Loucy (cell line): ENCODE data around the gene CROCC2.

ENCODE experiments used
- H2AFZ ChIP-seq: fragments of 200-600 bp; sonication (generic); 2 replicates; pipeline ENCODE4 v1.6.0; 2016; ENCODE audit warnings: antibody characterized with exemption, mild to moderate bottlenecking, low read length, moderate library complexity
- H3F3A ChIP-seq: fragments of 200-600 bp; 2 replicates; pipeline ENCODE4 v1.6.0; 2016; ENCODE audit warnings: antibody characterized with exemption, low read depth, mild to moderate bottlenecking
- H3K27me3 ChIP-seq: fragments of 200-600 bp; sonication (generic); 2 replicates; pipeline ENCODE4 v1.6.1; 2014; ENCODE audit warnings: low read length, mild to moderate bottlenecking; ENCODE audit not compliant: insufficient read depth, poor library complexity, severe bottlenecking
- H3K36me3 ChIP-seq: fragments of 200-600 bp; sonication (generic); 2 replicates; pipeline ENCODE4 v1.6.1; 2016; ENCODE audit warnings: low read length; ENCODE audit not compliant: insufficient read depth
- H3K4me1 ChIP-seq: fragments of 200-600 bp; sonication (generic); 2 replicates; pipeline ENCODE4 v1.5.1; 2014; ENCODE audit warnings: low read length, mild to moderate bottlenecking; ENCODE audit not compliant: insufficient read depth, poor library complexity, severe bottlenecking
- H3K4me2 ChIP-seq: fragments of 200-600 bp; sonication (generic); 2 replicates; pipeline ENCODE4 v1.6.0; 2014; ENCODE audit warnings: antibody characterized with exemption, low read length, low read depth, mild to moderate bottlenecking; ENCODE audit not compliant: poor library complexity, severe bottlenecking
- H3K4me3 ChIP-seq: fragments of 200-600 bp; sonication (generic); 2 replicates; pipeline ENCODE4 v1.5.1; 2014; ENCODE audit warnings: low read length, mild to moderate bottlenecking, mixed read lengths; ENCODE audit not compliant: poor library complexity, severe bottlenecking
- H3K79me2 ChIP-seq: fragments of 200-600 bp; sonication (generic); 2 replicates; pipeline ENCODE4 v1.6.1; 2014; ENCODE audit warnings: low read length; ENCODE audit not compliant: insufficient read depth
- H3K9ac ChIP-seq: fragments of 200-600 bp; sonication (generic); 2 replicates; pipeline ENCODE4 v1.6.0; 2014; ENCODE audit warnings: mild to moderate bottlenecking, low read depth, low read length, moderate library complexity; ENCODE audit not compliant: poor library complexity, severe bottlenecking
- H3K9me2 ChIP-seq: fragments of 200-600 bp; sonication (generic); replicated peaks from 2 replicates; pipeline ENCODE4 v1.6.1; 2016; ENCODE audit warnings: low read depth, low read length, mixed read lengths
- H3K9me3 ChIP-seq: fragments of 200-600 bp; sonication (generic); 2 replicates; pipeline ENCODE4 v1.6.1; 2014; ENCODE audit warnings: mild to moderate bottlenecking, antibody characterized with exemption, low read length, low read depth; ENCODE audit not compliant: insufficient read depth
- H4K20me1 ChIP-seq: fragments of 200-600 bp; sonication (generic); 2 replicates; pipeline ENCODE4 v1.6.0; 2014; ENCODE audit warnings: antibody characterized with exemption, low read length, mild to moderate bottlenecking; ENCODE audit not compliant: insufficient read depth, poor library complexity, severe bottlenecking
- EZH2phosphoT487 ChIP-seq: fragments of 200-600 bp; IDR thresholded peaks from 2 replicates; pipeline ENCODE4 v1.6.1; 2018; ENCODE audit warnings: antibody characterized with exemption, mild to moderate bottlenecking, moderate library complexity, borderline replicate concordance
- TF ChIP-seq, protein P1 (sequence below): fragments of 200-600 bp; sonication (generic); conservative IDR thresholded peaks from 2 replicates; pipeline ENCODE4 v1.5.1; 2014; ENCODE audit warnings: mild to moderate bottlenecking, antibody characterized with exemption, low read length

Gene CROCC2

GRCh38 chr2:240960309-240960970, 54.3 kb downstream of the CROCC2 start:
- no peak overlapping the region for H3K4me2 ChIP-seq
- no peak overlapping the region for H3K9ac ChIP-seq
- TF ChIP-seq, protein P1, sequence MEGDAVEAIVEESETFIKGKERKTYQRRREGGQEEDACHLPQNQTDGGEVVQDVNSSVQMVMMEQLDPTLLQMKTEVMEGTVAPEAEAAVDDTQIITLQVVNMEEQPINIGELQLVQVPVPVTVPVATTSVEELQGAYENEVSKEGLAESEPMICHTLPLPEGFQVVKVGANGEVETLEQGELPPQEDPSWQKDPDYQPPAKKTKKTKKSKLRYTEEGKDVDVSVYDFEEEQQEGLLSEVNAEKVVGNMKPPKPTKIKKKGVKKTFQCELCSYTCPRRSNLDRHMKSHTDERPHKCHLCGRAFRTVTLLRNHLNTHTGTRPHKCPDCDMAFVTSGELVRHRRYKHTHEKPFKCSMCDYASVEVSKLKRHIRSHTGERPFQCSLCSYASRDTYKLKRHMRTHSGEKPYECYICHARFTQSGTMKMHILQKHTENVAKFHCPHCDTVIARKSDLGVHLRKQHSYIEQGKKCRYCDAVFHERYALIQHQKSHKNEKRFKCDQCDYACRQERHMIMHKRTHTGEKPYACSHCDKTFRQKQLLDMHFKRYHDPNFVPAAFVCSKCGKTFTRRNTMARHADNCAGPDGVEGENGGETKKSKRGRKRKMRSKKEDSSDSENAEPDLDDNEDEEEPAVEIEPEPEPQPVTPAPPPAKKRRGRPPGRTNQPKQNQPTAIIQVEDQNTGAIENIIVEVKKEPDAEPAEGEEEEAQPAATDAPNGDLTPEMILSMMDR: no peak
- no peak for TF ChIP-seq EZH2phosphoT487
- no peaks in the 10 kb centered on the region; the same call in 1 of the 2 replicates for H3K9me3 ChIP-seq
- no peaks in the 10 kb centered on the region for H3K4me1 ChIP-seq
- H3K36me3 ChIP-seq: no peaks in the 10 kb centered on the region
- H4K20me1 ChIP-seq: no peaks in the 10 kb centered on the region
- no peak overlapping the region for H2AFZ ChIP-seq
- no peaks in the 10 kb centered on the region for H3K9me2 ChIP-seq
- no peaks in the 10 kb centered on the region for H3F3A ChIP-seq
- no peak overlapping the region for H3K4me3 ChIP-seq
- no peaks in the 10 kb centered on the region for H3K79me2 ChIP-seq
- no peaks in the 10 kb centered on the region for H3K27me3 ChIP-seq

DNA sequence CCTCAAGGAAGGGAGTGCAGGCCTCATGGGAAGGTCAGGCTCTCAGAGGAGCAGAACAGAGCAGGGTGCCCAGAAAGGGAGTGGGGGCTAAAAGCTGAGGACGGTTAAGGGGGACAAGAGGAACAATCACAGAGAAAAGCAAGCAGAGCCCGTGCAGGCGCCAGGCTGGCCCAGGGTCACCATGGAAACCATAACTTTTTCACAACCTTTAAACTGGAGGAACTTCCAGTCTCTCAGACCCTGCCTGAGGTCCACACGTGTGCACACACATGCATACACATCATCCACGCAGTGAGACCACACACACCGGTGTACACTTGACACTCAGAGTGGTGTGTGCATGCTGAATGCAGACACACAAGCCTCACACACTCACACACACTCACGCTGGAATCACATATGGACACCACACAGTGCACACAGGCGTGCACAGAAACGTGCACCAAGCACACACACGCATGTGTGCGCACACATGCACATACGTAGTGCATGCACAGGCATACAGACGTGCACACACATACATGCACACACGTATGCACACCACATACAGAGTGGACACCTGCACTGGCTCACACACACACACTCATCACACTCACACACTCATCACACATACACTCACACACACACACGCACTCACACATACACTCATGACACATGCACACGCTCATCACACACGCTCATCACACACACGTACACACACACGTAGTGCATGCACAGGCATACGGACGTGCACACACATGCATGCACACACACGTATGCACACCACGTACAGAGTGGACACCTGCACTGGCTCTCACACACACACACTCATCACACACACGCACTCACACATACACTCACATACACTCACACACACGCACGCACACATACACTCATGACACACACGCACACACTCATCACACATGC, 55.1 kb downstream of the CROCC2 start:
- no peaks in the 10 kb centered on the region for H4K20me1 ChIP-seq
- no peaks in the 10 kb centered on the region; the same call in 1 of the 2 replicates for H3K9me3 ChIP-seq
- no peak overlapping the region for H2AFZ ChIP-seq
- H3K27me3 ChIP-seq: no peaks in the 10 kb centered on the region
- no peak overlapping the region for H3K9ac ChIP-seq
- H3F3A ChIP-seq: no peaks in the 10 kb centered on the region
- TF ChIP-seq, protein P1: no peak
- TF ChIP-seq EZH2phosphoT487: no peak
- no peaks in the 10 kb centered on the region for H3K36me3 ChIP-seq
- H3K79me2 ChIP-seq: no peaks in the 10 kb centered on the region
- no peak overlapping the region for H3K4me2 ChIP-seq
- no peaks in the 10 kb centered on the region for H3K9me2 ChIP-seq
- H3K4me1 ChIP-seq: no peaks in the 10 kb centered on the region
- no peak overlapping the region for H3K4me3 ChIP-seq

DNA sequence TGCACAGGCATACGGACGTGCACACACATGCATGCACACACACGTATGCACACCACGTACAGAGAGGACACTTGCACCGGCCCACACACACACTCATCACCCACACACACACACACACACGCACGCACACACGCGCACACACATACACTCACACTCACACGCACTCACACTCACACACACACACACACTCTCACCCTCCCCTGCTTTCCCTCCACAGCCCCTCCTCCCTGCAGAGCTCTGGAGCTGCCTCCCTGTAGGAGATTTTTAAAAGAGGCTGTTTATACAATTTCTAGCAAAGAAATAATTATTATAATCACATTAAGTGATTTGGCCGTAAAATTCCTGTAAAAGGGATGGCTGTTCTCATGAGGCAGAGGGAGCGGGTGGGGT, 55.8 kb downstream of the CROCC2 start:
- no peaks in the 10 kb centered on the region for H3K36me3 ChIP-seq
- TF ChIP-seq, protein P1: no peak
- no peak for TF ChIP-seq EZH2phosphoT487
- H3K4me2 ChIP-seq: no peak overlapping the region
- H3K9ac ChIP-seq: no peak overlapping the region
- no peaks in the 10 kb centered on the region for H3F3A ChIP-seq
- H3K4me1 ChIP-seq: no peaks in the 10 kb centered on the region
- no peak overlapping the region for H3K4me3 ChIP-seq
- H4K20me1 ChIP-seq: no peaks in the 10 kb centered on the region
- no peaks in the 10 kb centered on the region for H3K27me3 ChIP-seq
- no peak overlapping the region for H2AFZ ChIP-seq
- H3K79me2 ChIP-seq: no peaks in the 10 kb centered on the region
- H3K9me2 ChIP-seq: no peaks in the 10 kb centered on the region
- no peaks in the 10 kb centered on the region; the same call in 1 of the 2 replicates for H3K9me3 ChIP-seq
